Stomach (tissue), 4 donors: ENCODE results near the gene DOCK11.
"Not testable (repeated sequence)": the region's sequence is repeated elsewhere in the genome, so short reads cannot be mapped to it uniquely, and the experiment has no call there.

Experiments
- EP300 ChIP-seq: sonication (generic); formaldehyde crosslinking; IDR thresholded peaks from one replicate; pipeline ENCODE4 v1.6.1; 2017; ENCODE audit warnings: antibody characterized with exemption
- POLR2A ChIP-seq, 4 donors: fragments of 450-650 bp; IDR thresholded peaks; one replicate each; pipeline ENCODE4 v1.6.1; 2016; ENCODE audit warnings: antibody characterized with exemption in 4 of 4, control low read depth in 2 of 4, mild to moderate bottlenecking in 1 of 4, moderate library complexity in 1 of 4
- POLR2AphosphoS5 ChIP-seq, 3 donors: sonication (generic); formaldehyde crosslinking; IDR thresholded peaks; one replicate each; pipeline ENCODE4 v1.6.1; 2016; ENCODE audit warnings: antibody characterized with exemption in 3 of 3
- TF ChIP-seq, protein P1 (sequence below), 7 experiments: fragments of 450-650 bp in 4 of 7; fragments of 200-600 bp in 3 of 7; sonication (generic) in 3 of 7; IDR thresholded peaks; one replicate each; pipeline ENCODE4 v1.5.1; 2016 to 2019; ENCODE audit warnings: antibody characterized with exemption in 7 of 7, control low read depth in 2 of 7, mild to moderate bottlenecking in 1 of 7

GRCh38 chrX:118482384-118482783 lies 13.2 kb upstream of the DOCK11 start:
- not testable (repeated sequence) for TF ChIP-seq POLR2AphosphoS5 (IDR thresholded peaks at IDR 0.05); POLR2A (IDR thresholded peaks at IDR 0.05); EP300
- TF ChIP-seq, protein P1, sequence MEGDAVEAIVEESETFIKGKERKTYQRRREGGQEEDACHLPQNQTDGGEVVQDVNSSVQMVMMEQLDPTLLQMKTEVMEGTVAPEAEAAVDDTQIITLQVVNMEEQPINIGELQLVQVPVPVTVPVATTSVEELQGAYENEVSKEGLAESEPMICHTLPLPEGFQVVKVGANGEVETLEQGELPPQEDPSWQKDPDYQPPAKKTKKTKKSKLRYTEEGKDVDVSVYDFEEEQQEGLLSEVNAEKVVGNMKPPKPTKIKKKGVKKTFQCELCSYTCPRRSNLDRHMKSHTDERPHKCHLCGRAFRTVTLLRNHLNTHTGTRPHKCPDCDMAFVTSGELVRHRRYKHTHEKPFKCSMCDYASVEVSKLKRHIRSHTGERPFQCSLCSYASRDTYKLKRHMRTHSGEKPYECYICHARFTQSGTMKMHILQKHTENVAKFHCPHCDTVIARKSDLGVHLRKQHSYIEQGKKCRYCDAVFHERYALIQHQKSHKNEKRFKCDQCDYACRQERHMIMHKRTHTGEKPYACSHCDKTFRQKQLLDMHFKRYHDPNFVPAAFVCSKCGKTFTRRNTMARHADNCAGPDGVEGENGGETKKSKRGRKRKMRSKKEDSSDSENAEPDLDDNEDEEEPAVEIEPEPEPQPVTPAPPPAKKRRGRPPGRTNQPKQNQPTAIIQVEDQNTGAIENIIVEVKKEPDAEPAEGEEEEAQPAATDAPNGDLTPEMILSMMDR (IDR thresholded peaks at IDR 0.05): not testable (repeated sequence)
